ENCODE results near the gene CHD6. TPM values are rescaled to one million over a fixed set of nuclear protein-coding genes. Genes with fewer than 3 reads are reported as not detected.
A peak's percentile ranks its signal among the peaks of the same experiment; 100 is the strongest.

CHD6 gene
- total RNA-seq, 6 donors from 2014 or later, result 25.4 to 62.9 (median 35.3) TPM

DNA sequence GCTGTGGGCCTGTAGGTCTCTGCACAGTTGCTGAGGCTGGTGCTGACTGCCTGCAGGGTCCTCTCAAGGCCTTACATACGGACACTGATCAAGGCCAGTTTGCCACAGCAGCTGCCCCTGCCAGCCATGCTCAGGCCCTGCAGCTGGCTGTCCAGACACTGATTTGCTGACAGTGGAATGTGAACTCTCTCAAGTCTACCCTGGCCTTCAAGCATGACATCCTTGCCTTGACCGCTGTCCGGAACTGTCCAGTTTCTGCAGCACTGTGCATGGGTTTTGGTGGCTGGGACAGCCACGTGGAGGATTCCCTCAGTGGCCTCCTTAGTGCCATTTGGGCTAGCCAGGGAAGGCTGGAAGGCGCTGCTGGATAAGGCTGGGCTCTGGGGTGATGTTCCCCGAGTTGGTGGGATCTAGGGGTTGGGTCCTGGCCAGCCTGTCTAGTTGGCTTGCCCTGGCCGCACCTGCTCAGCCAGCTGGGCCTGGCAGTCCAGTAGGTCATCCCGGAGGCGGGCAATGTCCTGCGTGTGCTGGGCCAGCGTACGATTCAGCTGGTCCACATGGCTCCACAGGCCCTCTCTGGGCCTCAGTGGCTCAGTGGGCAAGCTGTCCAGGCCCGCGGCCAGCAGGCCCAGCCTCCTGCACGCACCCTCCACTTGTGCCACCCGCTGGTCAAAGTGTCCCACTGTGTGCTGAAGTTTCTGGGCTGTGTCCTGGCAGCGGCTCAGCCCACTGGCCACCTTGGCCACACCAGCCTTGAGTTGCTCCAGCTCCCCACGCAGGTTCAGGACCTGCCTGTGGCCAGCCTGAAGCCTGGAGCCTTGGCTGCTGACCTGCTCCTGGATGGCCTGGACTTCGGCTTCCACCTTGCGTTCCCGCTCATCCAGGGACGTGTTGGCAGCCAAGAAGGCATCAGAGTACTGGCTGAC lies 257.1 kb downstream of the CHD6 start:
- H3K27me3 ChIP-seq, result peaks cover 0 to 15% (median 4%) of the 10 kb centered on the region in 4 donors
- ATAC-seq (ENCODE audit: low FRiP score in 2 of 2) (no peak), DNase-seq (peak in 1 of 2 donors; percentile 73)
- no peaks in the 10 kb centered on the region for H3K9me3 ChIP-seq
- no peak overlapping the region for H3K27ac ChIP-seq
- no peak overlapping the region for H3K4me3 ChIP-seq
- no peak for TF ChIP-seq POLR2AphosphoS5 (IDR thresholded peaks at IDR 0.05)
- TF ChIP-seq EP300 (IDR thresholded peaks at IDR 0.05), result no peak
- TF ChIP-seq, protein P1, sequence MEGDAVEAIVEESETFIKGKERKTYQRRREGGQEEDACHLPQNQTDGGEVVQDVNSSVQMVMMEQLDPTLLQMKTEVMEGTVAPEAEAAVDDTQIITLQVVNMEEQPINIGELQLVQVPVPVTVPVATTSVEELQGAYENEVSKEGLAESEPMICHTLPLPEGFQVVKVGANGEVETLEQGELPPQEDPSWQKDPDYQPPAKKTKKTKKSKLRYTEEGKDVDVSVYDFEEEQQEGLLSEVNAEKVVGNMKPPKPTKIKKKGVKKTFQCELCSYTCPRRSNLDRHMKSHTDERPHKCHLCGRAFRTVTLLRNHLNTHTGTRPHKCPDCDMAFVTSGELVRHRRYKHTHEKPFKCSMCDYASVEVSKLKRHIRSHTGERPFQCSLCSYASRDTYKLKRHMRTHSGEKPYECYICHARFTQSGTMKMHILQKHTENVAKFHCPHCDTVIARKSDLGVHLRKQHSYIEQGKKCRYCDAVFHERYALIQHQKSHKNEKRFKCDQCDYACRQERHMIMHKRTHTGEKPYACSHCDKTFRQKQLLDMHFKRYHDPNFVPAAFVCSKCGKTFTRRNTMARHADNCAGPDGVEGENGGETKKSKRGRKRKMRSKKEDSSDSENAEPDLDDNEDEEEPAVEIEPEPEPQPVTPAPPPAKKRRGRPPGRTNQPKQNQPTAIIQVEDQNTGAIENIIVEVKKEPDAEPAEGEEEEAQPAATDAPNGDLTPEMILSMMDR (IDR thresholded peaks at IDR 0.05), result no peak
- no peak for TF ChIP-seq POLR2A (IDR thresholded peaks at IDR 0.05)
- H3K4me1 ChIP-seq, result peaks cover 3 to 7% (median 4%) of the 10 kb centered on the region in 4 donors
- 89 to 91% methylated on average over 8 to 12 of the region's 22 CpGs for WGBS, 2 donors
- peaks cover 0 to 23% (median 8%) of the 10 kb centered on the region in 4 donors for H3K36me3 ChIP-seq

DNA sequence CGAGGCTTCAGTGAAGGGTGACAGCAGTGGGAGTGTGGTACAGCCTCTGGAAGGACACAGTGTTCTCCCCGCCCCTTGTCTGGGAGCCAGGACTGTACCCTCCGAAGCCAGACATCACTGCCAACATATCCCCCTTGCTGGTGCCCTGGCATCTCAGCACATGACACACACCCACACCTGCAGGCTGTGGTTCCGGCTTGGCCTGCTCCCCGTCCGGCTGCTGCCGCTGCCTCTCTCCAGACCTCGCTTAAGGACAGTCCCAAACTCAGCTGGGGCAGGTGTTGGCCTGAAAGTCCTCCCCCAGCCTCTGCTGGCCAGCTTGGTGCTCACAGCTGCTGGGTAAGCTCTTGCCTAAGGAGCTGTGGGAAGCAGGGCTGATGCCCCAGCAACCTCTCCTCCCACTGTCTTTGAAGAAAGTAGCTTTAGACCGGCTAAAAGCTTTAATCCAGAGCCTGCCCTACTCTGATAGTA lies 258.6 kb downstream of the CHD6 start:
- H3K27ac ChIP-seq, result no peak overlapping the region

GRCh38 chr20:41358717-41359116 lies 259.5 kb downstream of the CHD6 start:
- TF ChIP-seq EP300 (IDR thresholded peaks at IDR 0.05) (no peak), POLR2A (IDR thresholded peaks at IDR 0.05) (no peak), POLR2AphosphoS5 (IDR thresholded peaks at IDR 0.05) (no peak)
- TF ChIP-seq, protein P1 (IDR thresholded peaks at IDR 0.05), result no peak
- DNase-seq (no peak), ATAC-seq (ENCODE audit: low FRiP score in 2 of 2) (no peak)
- Histone ChIP-seq H3K4me1 (no peaks in the 10 kb centered on the region), H3K4me3 (no peak overlapping the region), H3K27ac (no peak overlapping the region), H3K36me3 (peaks cover 0 to 25% (median 8%) of the 10 kb centered on the region in 4 donors), H3K9me3 (no peaks in the 10 kb centered on the region), H3K27me3 (no peaks in the 10 kb centered on the region)
- whole genome bisulfite sequencing, 2 donors, result 92 to 97% methylated on average over 7 of the region's 7 CpGs

More for the DNA sequence above, 258.6 kb downstream of the CHD6 start:
- Histone ChIP-seq H3K27me3 (peaks cover 0 to 2% (median 0%) of the 10 kb centered on the region in 4 donors), H3K4me1 (no peaks in the 10 kb centered on the region), H3K9me3 (no peaks in the 10 kb centered on the region), H3K4me3 (no peak overlapping the region), H3K36me3 (peaks cover 0 to 25% (median 8%) of the 10 kb centered on the region in 4 donors)
- TF ChIP-seq, protein P1 (IDR thresholded peaks at IDR 0.05), result no peak
- no peak for TF ChIP-seq POLR2AphosphoS5 (IDR thresholded peaks at IDR 0.05)
- no peak for TF ChIP-seq POLR2A (IDR thresholded peaks at IDR 0.05)
- no peak for TF ChIP-seq EP300 (IDR thresholded peaks at IDR 0.05)
- DNase-seq (no peak), ATAC-seq (ENCODE audit: low FRiP score in 2 of 2) (no peak)
- WGBS, 2 donors, result 88 to 90% methylated on average over 8 to 9 of the region's 9 CpGs

GRCh38 chr20:41358230-41358629 lies 259.9 kb downstream of the CHD6 start:
- H3K4me1 ChIP-seq, result no peaks in the 10 kb centered on the region
- no peak overlapping the region for H3K4me3 ChIP-seq
- H3K9me3 ChIP-seq, result no peaks in the 10 kb centered on the region
- 92 to 93% methylated on average over 7 to 9 of the region's 9 CpGs for WGBS, 2 donors
- no peak for ATAC-seq (ENCODE audit: low FRiP score in 2 of 2)
- H3K27ac ChIP-seq, result no peak overlapping the region
- H3K27me3 ChIP-seq, result no peaks in the 10 kb centered on the region
- H3K36me3 ChIP-seq, result peaks cover 0 to 25% (median 8%) of the 10 kb centered on the region in 4 donors
- no peak for DNase-seq
- TF ChIP-seq EP300 (IDR thresholded peaks at IDR 0.05) (no peak), POLR2A (IDR thresholded peaks at IDR 0.05) (no peak), POLR2AphosphoS5 (IDR thresholded peaks at IDR 0.05) (no peak)
- TF ChIP-seq, protein P1 (IDR thresholded peaks at IDR 0.05), result no peak

Data from upper lobe of left lung (tissue), 6 donors.